C4-2B (cell line): ENCODE data around the gene IL36B.

ENCODE experiments used
- ZFX ChIP-seq: fragments of 450-650 bp; IDR thresholded peaks from 2 replicates; pipeline ENCODE4 v1.6.1; 2017
- TF ChIP-seq, protein P1 (sequence below): fragments of 450-650 bp; conservative IDR thresholded peaks from 2 replicates; pipeline ENCODE4 v1.5.1; 2017; ENCODE audit warnings: mild to moderate bottlenecking

GRCh38 chr2:113021312-113021711, 31.4 kb downstream of the IL36B start:
- TF ChIP-seq, protein P1, sequence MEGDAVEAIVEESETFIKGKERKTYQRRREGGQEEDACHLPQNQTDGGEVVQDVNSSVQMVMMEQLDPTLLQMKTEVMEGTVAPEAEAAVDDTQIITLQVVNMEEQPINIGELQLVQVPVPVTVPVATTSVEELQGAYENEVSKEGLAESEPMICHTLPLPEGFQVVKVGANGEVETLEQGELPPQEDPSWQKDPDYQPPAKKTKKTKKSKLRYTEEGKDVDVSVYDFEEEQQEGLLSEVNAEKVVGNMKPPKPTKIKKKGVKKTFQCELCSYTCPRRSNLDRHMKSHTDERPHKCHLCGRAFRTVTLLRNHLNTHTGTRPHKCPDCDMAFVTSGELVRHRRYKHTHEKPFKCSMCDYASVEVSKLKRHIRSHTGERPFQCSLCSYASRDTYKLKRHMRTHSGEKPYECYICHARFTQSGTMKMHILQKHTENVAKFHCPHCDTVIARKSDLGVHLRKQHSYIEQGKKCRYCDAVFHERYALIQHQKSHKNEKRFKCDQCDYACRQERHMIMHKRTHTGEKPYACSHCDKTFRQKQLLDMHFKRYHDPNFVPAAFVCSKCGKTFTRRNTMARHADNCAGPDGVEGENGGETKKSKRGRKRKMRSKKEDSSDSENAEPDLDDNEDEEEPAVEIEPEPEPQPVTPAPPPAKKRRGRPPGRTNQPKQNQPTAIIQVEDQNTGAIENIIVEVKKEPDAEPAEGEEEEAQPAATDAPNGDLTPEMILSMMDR, result no peak
- TF ChIP-seq ZFX, result no peak
